Trophoblast cell (in vitro differentiated cells and primary cell): ENCODE measurements around the gene NFATC1.

Source experiments
- DNase-seq, 2 donors: peaks; one replicate each; pipeline ENCODE4 v3.0.0-alpha.2; 2016
- H2AFZ ChIP-seq: 2 replicates; pipeline ENCODE4 v1.6.1; 2013; ENCODE audit warnings: low read length, moderate library complexity, mild to moderate bottlenecking; ENCODE audit not compliant: insufficient read depth, poor library complexity
- H2AK5ac ChIP-seq: 2 replicates; pipeline ENCODE4 v1.6.1; 2013; ENCODE audit warnings: mild to moderate bottlenecking, low read length
- H2BK120ac ChIP-seq: 2 replicates; pipeline ENCODE4 v1.6.1; 2013; ENCODE audit warnings: low read length, mild to moderate bottlenecking, moderate library complexity; ENCODE audit not compliant: insufficient read depth, poor library complexity
- H2BK12ac ChIP-seq: 2 replicates; pipeline ENCODE4 v1.6.1; 2013; ENCODE audit warnings: mild to moderate bottlenecking, low read length, moderate library complexity
- H2BK5ac ChIP-seq: 2 replicates; pipeline ENCODE4 v1.6.1; 2013; ENCODE audit warnings: low read length, low read depth, moderate library complexity, mild to moderate bottlenecking; ENCODE audit not compliant: poor library complexity
- H3K14ac ChIP-seq: 2 replicates; pipeline ENCODE4 v1.6.1; 2013; ENCODE audit warnings: mild to moderate bottlenecking, low read length
- H3K18ac ChIP-seq: 2 replicates; pipeline ENCODE4 v1.6.1; 2013; ENCODE audit warnings: mild to moderate bottlenecking, low read length
- H3K23ac ChIP-seq: 2 replicates; pipeline ENCODE4 v1.6.1; 2013; ENCODE audit warnings: low read length
- H3K27ac ChIP-seq: 2 replicates; pipeline ENCODE4 v1.5.1; 2013; ENCODE audit warnings: low read depth, mild to moderate bottlenecking, inconsistent platforms, low read length, moderate library complexity
- H3K27me3 ChIP-seq: 2 replicates; pipeline ENCODE4 v1.6.1; 2013; ENCODE audit warnings: inconsistent platforms, mild to moderate bottlenecking, low read length, moderate library complexity; ENCODE audit not compliant: insufficient read depth
- H3K36me3 ChIP-seq, 2 experiments: 1 replicate in 1 of 2; 2 replicates in 1 of 2; pipeline ENCODE4 v1.6.1; 2013; ENCODE audit warnings: low read length in 2 of 2, mild to moderate bottlenecking in 2 of 2, moderate library complexity in 1 of 2; ENCODE audit not compliant: insufficient read depth in 2 of 2, control insufficient read depth in 1 of 2
- H3K4ac ChIP-seq: 2 replicates; pipeline ENCODE4 v1.6.1; 2013; ENCODE audit warnings: low read depth, mild to moderate bottlenecking, low read length, moderate library complexity
- H3K4me1 ChIP-seq, 2 experiments: 1 replicate in 1 of 2; 2 replicates in 1 of 2; pipeline ENCODE4 v1.6.1; 2013; ENCODE audit warnings: low read length in 2 of 2, mild to moderate bottlenecking in 2 of 2, moderate library complexity in 1 of 2; ENCODE audit not compliant: insufficient read depth in 2 of 2, control insufficient read depth in 1 of 2
- H3K4me2 ChIP-seq: 2 replicates; pipeline ENCODE4 v1.6.1; 2013; ENCODE audit warnings: inconsistent platforms, mild to moderate bottlenecking, low read length, moderate library complexity
- H3K4me3 ChIP-seq: 2 replicates; pipeline ENCODE4 v1.5.1; 2013; ENCODE audit warnings: mild to moderate bottlenecking, low read depth, low read length, inconsistent platforms
- H3K79me1 ChIP-seq: one replicate; pipeline ENCODE4 v1.6.1; 2013; ENCODE audit warnings: low read length
- H3K79me2 ChIP-seq: 2 replicates; pipeline ENCODE4 v1.6.1; 2013; ENCODE audit warnings: low read length, mild to moderate bottlenecking; ENCODE audit not compliant: control insufficient read depth, insufficient read depth, poor library complexity
- H3K9ac ChIP-seq: 2 replicates; pipeline ENCODE4 v1.6.1; 2013; ENCODE audit warnings: mild to moderate bottlenecking, low read length
- H3K9me3 ChIP-seq: 2 replicates; pipeline ENCODE4 v1.6.1; 2013; ENCODE audit warnings: low read depth, mild to moderate bottlenecking, control low read depth, inconsistent platforms, low read length; ENCODE audit not compliant: insufficient read depth
- H4K12ac ChIP-seq: 2 replicates; pipeline ENCODE4 v1.6.1; 2013; ENCODE audit warnings: low read depth, mild to moderate bottlenecking, low read length, moderate library complexity
- H4K8ac ChIP-seq: 2 replicates; pipeline ENCODE4 v1.6.1; 2013; ENCODE audit warnings: low read depth, mild to moderate bottlenecking, low read length, moderate library complexity
- H4K91ac ChIP-seq: one replicate; pipeline ENCODE4 v1.6.1; 2013; ENCODE audit warnings: low read depth, mild to moderate bottlenecking, low read length, moderate library complexity
- WGBS: extraction: QIAGEN DNeasy Blood & Tissue Kit; methylation state at CpG from one replicate; pipeline ENCODE4 v1.1.7; 2013; ENCODE audit warnings: missing lambda C conversion rate; ENCODE audit not compliant: insufficient read length, insufficient coverage; ENCODE audit errors: extremely low coverage; 5-methylcytosine and 5-hydroxymethylcytosine counted together

NFATC1 gene

GRCh38 chr18:79532313-79533007 is 136.7 kb downstream of the NFATC1 start:
- Histone ChIP-seq H3K27ac (no peak overlapping the region), H3K79me2 (no peaks in the 10 kb centered on the region), H3K27me3 (no peaks in the 10 kb centered on the region), H2BK12ac (no peak overlapping the region), H3K9ac (no peak overlapping the region), H4K12ac (no peak overlapping the region), H3K36me3 (no peaks in the 10 kb centered on the region), H3K4me1 (no peaks in the 10 kb centered on the region), H4K91ac (no peak overlapping the region), H3K4me3 (no peak overlapping the region), H3K18ac (no peak overlapping the region), H3K23ac (no peak overlapping the region), H4K8ac (no peak overlapping the region), H3K14ac (no peak overlapping the region), H3K9me3 (no peaks in the 10 kb centered on the region), H3K4me2 (no peak overlapping the region), H3K79me1 (no peaks in the 10 kb centered on the region), H2AFZ (no peak overlapping the region), H2BK120ac (no peak overlapping the region), H2BK5ac (no peak overlapping the region), H2AK5ac (no peak overlapping the region), H3K4ac (no peak overlapping the region)
- no peak for DNase-seq
- no CpG with 5 or more reads among the region's 34 CpGs for WGBS

GRCh38 chr18:79533146-79533545 is 137.4 kb downstream of the NFATC1 start:
- Histone ChIP-seq H3K79me2 (no peaks in the 10 kb centered on the region), H4K12ac (no peak overlapping the region), H3K9ac (no peak overlapping the region), H4K91ac (no peak overlapping the region), H2BK5ac (no peak overlapping the region), H3K4me1 (no peaks in the 10 kb centered on the region), H3K36me3 (no peaks in the 10 kb centered on the region), H2AFZ (no peak overlapping the region), H3K9me3 (peaks cover 3% of the 10 kb centered on the region), H3K79me1 (no peaks in the 10 kb centered on the region), H2BK12ac (no peak overlapping the region), H3K27ac (no peak overlapping the region), H2BK120ac (no peak overlapping the region), H3K23ac (no peak overlapping the region), H3K14ac (no peak overlapping the region), H3K4ac (no peak overlapping the region), H3K27me3 (no peaks in the 10 kb centered on the region), H4K8ac (no peak overlapping the region), H3K4me3 (no peak overlapping the region), H2AK5ac (no peak overlapping the region), H3K4me2 (no peak overlapping the region), H3K18ac (no peak overlapping the region)
- WGBS, result no CpG with 5 or more reads among the region's 13 CpGs
- DNase-seq, result no peak

- no peak overlapping the region for H3K4ac ChIP-seq
- H3K79me1 ChIP-seq, result no peaks in the 10 kb centered on the region
- no peak overlapping the region for H2BK120ac ChIP-seq
Observed at GRCh38 chr18:79533591-79533990, 137.9 kb downstream of the NFATC1 start.

GRCh38 chr18:79534356-79534755 is 138.6 kb downstream of the NFATC1 start:
- Histone ChIP-seq H4K8ac (no peak overlapping the region), H2BK120ac (no peak overlapping the region), H4K91ac (no peak overlapping the region), H3K36me3 (no peaks in the 10 kb centered on the region), H3K18ac (no peak overlapping the region), H3K4me2 (no peak overlapping the region), H3K79me1 (no peaks in the 10 kb centered on the region), H4K12ac (no peak overlapping the region), H2BK5ac (no peak overlapping the region), H3K79me2 (no peaks in the 10 kb centered on the region), H3K4me1 (no peaks in the 10 kb centered on the region), H2AFZ (no peak overlapping the region), H3K9ac (no peak overlapping the region), H3K27ac (no peak overlapping the region), H2AK5ac (no peak overlapping the region), H3K23ac (no peak overlapping the region), H3K14ac (no peak overlapping the region), H3K4ac (no peak overlapping the region), H2BK12ac (no peak overlapping the region), H3K27me3 (no peaks in the 10 kb centered on the region), H3K4me3 (no peak overlapping the region), H3K9me3 (peaks cover 5% of the 10 kb centered on the region)
- WGBS, result no CpG with 5 or more reads among the region's 13 CpGs
- DNase-seq, result no peak

More at GRCh38 chr18:79533591-79533990, 137.9 kb downstream of the NFATC1 start:
- no peak overlapping the region for H3K9ac ChIP-seq
- no peak overlapping the region for H3K27ac ChIP-seq
- H2AFZ ChIP-seq, result no peak overlapping the region
- no peak overlapping the region for H4K91ac ChIP-seq
- no peak overlapping the region for H2BK12ac ChIP-seq
- no CpG with 5 or more reads among the region's 9 CpGs for WGBS
- no peaks in the 10 kb centered on the region for H3K36me3 ChIP-seq
- H3K4me3 ChIP-seq, result no peak overlapping the region
- H3K9me3 ChIP-seq, result peaks cover 4% of the 10 kb centered on the region
- H3K79me2 ChIP-seq, result no peaks in the 10 kb centered on the region
- no peak overlapping the region for H2AK5ac ChIP-seq
- no peak overlapping the region for H3K23ac ChIP-seq
- no peak overlapping the region for H3K18ac ChIP-seq
- no peak overlapping the region for H4K12ac ChIP-seq
- H3K14ac ChIP-seq, result no peak overlapping the region
- H2BK5ac ChIP-seq, result no peak overlapping the region
- H3K27me3 ChIP-seq, result no peaks in the 10 kb centered on the region
- no peak overlapping the region for H4K8ac ChIP-seq
- DNase-seq, result no peak
- H3K4me2 ChIP-seq, result no peak overlapping the region
- H3K4me1 ChIP-seq, result no peaks in the 10 kb centered on the region
